Panc1 (cell line): ENCODE measurements around the gene PCSK5. TPM values are rescaled to one million over a fixed set of nuclear protein-coding genes. Genes with fewer than 3 reads are reported as not detected.

ENCODE experiments used
- ATAC-seq: fragments of 200-7000 bp; cut with Tn5 transposase; 2 replicates; pipeline ENCODE4 v1.9.1; 2020; ENCODE audit warnings: mild to moderate bottlenecking, moderate library complexity
- BruUV-seq: library from RNA; stranded (reverse); fragments of 400-500 nt; replicated peaks from 2 replicates; lab custom pipeline; 2021; lab: Mats Ljungman, UMichigan
- CTCF ChIA-PET: fragments of 300-600 bp; sonication (Branson Sonifier 250); formaldehyde crosslinking; loops from one replicate; lab custom pipeline; 2022; ENCODE audit warnings: antibody characterized with exemption; lab: Charles Lee
- POLR2A ChIA-PET: fragments of 300-600 bp; sonication (Branson Sonifier 250); formaldehyde crosslinking; loops from one replicate; lab custom pipeline; 2022; ENCODE audit warnings: antibody characterized with exemption; lab: Charles Lee
- DNase-seq: peaks from one replicate; pipeline ENCODE4 v3.0.0-alpha.2; 2010; ENCODE audit warnings: low read depth, low spot score
- H3K27ac ChIP-seq: 2 replicates; pipeline ENCODE4 v1.5.1; 2011; ENCODE audit warnings: mild to moderate bottlenecking, low read length, inconsistent platforms
- H3K27me3 ChIP-seq: fragments of 200-500 bp; sonication (Bioruptor generic); 2 replicates; pipeline ENCODE4 v1.6.0; 2014; ENCODE audit warnings: low read length, inconsistent platforms; ENCODE audit not compliant: control insufficient read depth, insufficient read depth
- H3K36me3 ChIP-seq: fragments of 200-500 bp; sonication (Bioruptor generic); 2 replicates; pipeline ENCODE4 v1.5.1; 2014; ENCODE audit warnings: inconsistent platforms, mild to moderate bottlenecking, low read length, moderate library complexity; ENCODE audit not compliant: control insufficient read depth, insufficient read depth
- H3K4me1 ChIP-seq: 2 replicates; pipeline ENCODE4 v1.5.1; 2011; ENCODE audit warnings: inconsistent platforms, mild to moderate bottlenecking, low read length, moderate library complexity; ENCODE audit not compliant: control insufficient read depth, insufficient read depth
- H3K4me3 ChIP-seq, 2 experiments: 2 replicates each; pipeline ENCODE4 v1.5.1; 2011 to 2012; ENCODE audit warnings: low read depth in 2 of 2, low read length in 2 of 2, mild to moderate bottlenecking in 2 of 2, inconsistent platforms in 1 of 2, moderate library complexity in 1 of 2
- H3K9me3 ChIP-seq: fragments of 200-500 bp; sonication (Bioruptor generic); 2 replicates; pipeline ENCODE4 v1.5.1; 2014; ENCODE audit warnings: low read depth, mild to moderate bottlenecking, inconsistent platforms, low read length, moderate library complexity; ENCODE audit not compliant: control insufficient read depth, insufficient read depth
- POLR2AphosphoS5 ChIP-seq: IDR thresholded peaks from 2 replicates; pipeline ENCODE4 v1.6.1; 2012; ENCODE audit warnings: mild to moderate bottlenecking, low read depth, low read length, moderate library complexity
- SIN3A ChIP-seq: IDR thresholded peaks from 2 replicates; pipeline ENCODE4 v1.6.1; 2012; ENCODE audit warnings: low read depth, mild to moderate bottlenecking, low read length, moderate library complexity, borderline replicate concordance; ENCODE audit not compliant: insufficient read depth
- TCF7L2 ChIP-seq: IDR thresholded peaks from 2 replicates; pipeline ENCODE4 v1.6.1; 2011; ENCODE audit warnings: mild to moderate bottlenecking, low read depth, low read length, inconsistent platforms
- in situ Hi-C: cut with HindIII; loops from 2 replicates; pipeline ENCODE4 v1.10.0; 2016; ENCODE audit warnings: low sequenced_read_pairs, low pct_unique_long_range_greater_than_20kb
- intact Hi-C: fragments of 100-400 bp; cut with micrococcal nuclease; formaldehyde crosslinking; loops from one replicate; pipeline ENCODE4 v1.10.0; 2022; ENCODE audit not compliant: unreplicated experiment
- total RNA-seq: library from RNA; stranded (reverse); gene quantifications from one replicate; pipeline ENCODE4 v1.2.1, GENCODE V29; 2021; ENCODE audit not compliant: unreplicated experiment
- TF ChIP-seq, protein P1 (sequence below): fragments of 450-650 bp; IDR thresholded peaks from 2 replicates; pipeline ENCODE4 v1.5.1; 2017; ENCODE audit warnings: mild to moderate bottlenecking
- TF ChIP-seq, protein P2 (sequence below), 2 experiments: IDR thresholded peaks; 2 replicates each; pipeline ENCODE4 v1.6.1; 2011 to 2012; ENCODE audit warnings: low read depth in 2 of 2, control low read depth in 1 of 2, low read length in 1 of 2, mild to moderate bottlenecking in 1 of 2, moderate library complexity in 1 of 2; ENCODE audit not compliant: insufficient read depth in 1 of 2

The PCSK5 gene
- total RNA-seq, 1 experiment from 2014 or later: 0.21 TPM

DNA sequence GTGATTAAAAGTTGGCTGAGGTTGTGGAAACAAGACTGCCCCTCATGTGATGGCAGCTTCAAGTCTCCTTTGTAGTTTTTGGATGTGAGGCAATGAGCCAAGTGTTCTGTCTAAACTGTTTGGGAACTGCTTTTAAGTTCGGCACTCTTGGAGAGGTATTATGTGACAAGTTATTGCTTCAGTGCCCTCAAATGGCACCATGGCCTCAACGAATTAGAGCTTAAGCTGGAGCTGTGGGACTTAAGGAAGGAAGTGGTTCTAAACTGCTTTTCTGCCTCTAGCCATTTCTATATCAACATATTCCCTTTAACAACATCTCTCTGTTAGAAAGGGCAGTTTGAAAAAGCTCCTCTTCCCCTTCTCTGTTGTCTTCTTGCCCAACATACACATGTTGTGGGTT, 276.1 kb downstream of the PCSK5 start:
- in situ Hi-C loops: no loop called here
- intact Hi-C loops: no loop called here
- ChIA-PET POLR2A (no interaction called here), CTCF (no interaction called here)
- Histone ChIP-seq H3K4me3 (no peak overlapping the region), H3K4me1 (no peaks in the 10 kb centered on the region), H3K27ac (no peak overlapping the region), H3K9me3 (no peaks in the 10 kb centered on the region), H3K27me3 (no peaks in the 10 kb centered on the region; the same call in 1 of the 2 replicates), H3K36me3 (no peaks in the 10 kb centered on the region)
- no peak for ATAC-seq
- BruUV-seq: no TSS peak
- TF ChIP-seq, protein P1, sequence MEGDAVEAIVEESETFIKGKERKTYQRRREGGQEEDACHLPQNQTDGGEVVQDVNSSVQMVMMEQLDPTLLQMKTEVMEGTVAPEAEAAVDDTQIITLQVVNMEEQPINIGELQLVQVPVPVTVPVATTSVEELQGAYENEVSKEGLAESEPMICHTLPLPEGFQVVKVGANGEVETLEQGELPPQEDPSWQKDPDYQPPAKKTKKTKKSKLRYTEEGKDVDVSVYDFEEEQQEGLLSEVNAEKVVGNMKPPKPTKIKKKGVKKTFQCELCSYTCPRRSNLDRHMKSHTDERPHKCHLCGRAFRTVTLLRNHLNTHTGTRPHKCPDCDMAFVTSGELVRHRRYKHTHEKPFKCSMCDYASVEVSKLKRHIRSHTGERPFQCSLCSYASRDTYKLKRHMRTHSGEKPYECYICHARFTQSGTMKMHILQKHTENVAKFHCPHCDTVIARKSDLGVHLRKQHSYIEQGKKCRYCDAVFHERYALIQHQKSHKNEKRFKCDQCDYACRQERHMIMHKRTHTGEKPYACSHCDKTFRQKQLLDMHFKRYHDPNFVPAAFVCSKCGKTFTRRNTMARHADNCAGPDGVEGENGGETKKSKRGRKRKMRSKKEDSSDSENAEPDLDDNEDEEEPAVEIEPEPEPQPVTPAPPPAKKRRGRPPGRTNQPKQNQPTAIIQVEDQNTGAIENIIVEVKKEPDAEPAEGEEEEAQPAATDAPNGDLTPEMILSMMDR: no peak
- no peak for TF ChIP-seq POLR2AphosphoS5
- no peak for TF ChIP-seq SIN3A
- TF ChIP-seq, protein P2, sequence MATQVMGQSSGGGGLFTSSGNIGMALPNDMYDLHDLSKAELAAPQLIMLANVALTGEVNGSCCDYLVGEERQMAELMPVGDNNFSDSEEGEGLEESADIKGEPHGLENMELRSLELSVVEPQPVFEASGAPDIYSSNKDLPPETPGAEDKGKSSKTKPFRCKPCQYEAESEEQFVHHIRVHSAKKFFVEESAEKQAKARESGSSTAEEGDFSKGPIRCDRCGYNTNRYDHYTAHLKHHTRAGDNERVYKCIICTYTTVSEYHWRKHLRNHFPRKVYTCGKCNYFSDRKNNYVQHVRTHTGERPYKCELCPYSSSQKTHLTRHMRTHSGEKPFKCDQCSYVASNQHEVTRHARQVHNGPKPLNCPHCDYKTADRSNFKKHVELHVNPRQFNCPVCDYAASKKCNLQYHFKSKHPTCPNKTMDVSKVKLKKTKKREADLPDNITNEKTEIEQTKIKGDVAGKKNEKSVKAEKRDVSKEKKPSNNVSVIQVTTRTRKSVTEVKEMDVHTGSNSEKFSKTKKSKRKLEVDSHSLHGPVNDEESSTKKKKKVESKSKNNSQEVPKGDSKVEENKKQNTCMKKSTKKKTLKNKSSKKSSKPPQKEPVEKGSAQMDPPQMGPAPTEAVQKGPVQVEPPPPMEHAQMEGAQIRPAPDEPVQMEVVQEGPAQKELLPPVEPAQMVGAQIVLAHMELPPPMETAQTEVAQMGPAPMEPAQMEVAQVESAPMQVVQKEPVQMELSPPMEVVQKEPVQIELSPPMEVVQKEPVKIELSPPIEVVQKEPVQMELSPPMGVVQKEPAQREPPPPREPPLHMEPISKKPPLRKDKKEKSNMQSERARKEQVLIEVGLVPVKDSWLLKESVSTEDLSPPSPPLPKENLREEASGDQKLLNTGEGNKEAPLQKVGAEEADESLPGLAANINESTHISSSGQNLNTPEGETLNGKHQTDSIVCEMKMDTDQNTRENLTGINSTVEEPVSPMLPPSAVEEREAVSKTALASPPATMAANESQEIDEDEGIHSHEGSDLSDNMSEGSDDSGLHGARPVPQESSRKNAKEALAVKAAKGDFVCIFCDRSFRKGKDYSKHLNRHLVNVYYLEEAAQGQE (IDR thresholded peaks at IDR 0.05; ENCODE audit: insufficient read depth in 1 of 2, low read depth in 2 of 2, low read length in 1 of 2): no peak
- TF ChIP-seq TCF7L2: no peak
- DNase-seq: no peak

DNA sequence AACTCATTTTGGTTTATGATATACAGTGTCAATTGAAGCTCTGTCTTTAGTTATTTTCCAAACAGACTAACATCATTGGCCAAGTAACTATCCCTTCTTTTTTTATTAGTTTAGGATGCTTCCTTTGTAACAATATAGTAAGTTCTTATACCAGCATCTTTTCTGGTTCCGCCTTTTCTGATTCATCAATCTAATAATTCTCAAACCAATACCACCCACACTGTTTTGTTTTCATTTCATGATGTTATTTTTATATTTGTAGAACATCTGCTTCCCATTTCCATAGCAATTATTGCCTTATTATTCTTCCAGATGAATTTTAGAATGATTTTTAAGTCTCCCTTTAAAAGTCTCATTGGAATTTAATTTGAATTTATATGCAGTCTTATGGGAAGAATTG, 285.7 kb downstream of the PCSK5 start:
- no peak overlapping the region for H3K4me3 ChIP-seq
- no peaks in the 10 kb centered on the region for H3K9me3 ChIP-seq
- no TSS peak for BruUV-seq
- H3K36me3 ChIP-seq: no peaks in the 10 kb centered on the region
- in situ Hi-C loops (no loop called here), intact Hi-C loops (no loop called here)
- no peaks in the 10 kb centered on the region for H3K27me3 ChIP-seq
- H3K27ac ChIP-seq: no peak overlapping the region
- TF ChIP-seq POLR2AphosphoS5 (no peak), SIN3A (no peak)
- H3K4me1 ChIP-seq: no peaks in the 10 kb centered on the region
- POLR2A ChIA-PET: no interaction called here
- DNase-seq (no peak), ATAC-seq (no peak)
- CTCF ChIA-PET: no interaction called here

DNA sequence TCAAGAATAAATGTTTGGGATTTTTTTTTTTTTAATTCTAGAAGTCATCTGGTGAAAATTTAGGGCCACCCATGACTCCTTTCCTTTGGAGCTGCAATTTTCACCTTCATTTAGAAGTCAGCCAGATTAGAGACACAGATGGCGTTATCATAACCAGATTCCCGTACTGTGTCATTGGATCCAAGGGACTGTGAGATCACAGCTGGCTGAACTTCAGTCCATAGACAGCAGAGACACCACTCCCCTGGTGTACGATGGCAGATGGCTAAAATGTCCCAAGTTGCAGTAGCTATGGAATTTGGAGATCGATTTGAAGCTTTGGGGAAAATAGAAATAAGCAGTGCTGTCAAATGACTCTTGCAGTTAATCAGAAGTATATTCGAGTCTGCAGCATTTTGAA, 287.5 kb downstream of the PCSK5 start:
- no peak for ATAC-seq
- POLR2A ChIA-PET: no interaction called here
- DNase-seq: no peak
- no peaks in the 10 kb centered on the region for H3K9me3 ChIP-seq
- H3K27me3 ChIP-seq: no peaks in the 10 kb centered on the region
- no peaks in the 10 kb centered on the region for H3K4me1 ChIP-seq
- no peak for TF ChIP-seq POLR2AphosphoS5
- TF ChIP-seq, protein P1: no peak
- TF ChIP-seq, protein P2 (IDR thresholded peaks at IDR 0.05; ENCODE audit: insufficient read depth in 1 of 2, low read depth in 2 of 2, low read length in 1 of 2): no peak
- no peak for TF ChIP-seq TCF7L2
- TF ChIP-seq SIN3A: no peak
- intact Hi-C loops (no loop called here), in situ Hi-C loops (no loop called here)
- H3K36me3 ChIP-seq: no peaks in the 10 kb centered on the region
- H3K27ac ChIP-seq: no peak overlapping the region
- no peak overlapping the region for H3K4me3 ChIP-seq
- CTCF ChIA-PET: no interaction called here
- BruUV-seq: no TSS peak
